DMS114 treated with DMSO at 0.1 percent for 48 hours (cell line): ENCODE data around the gene PRKX.
"Not testable (repeated sequence)": the region's sequence is repeated elsewhere in the genome, so short reads cannot be mapped to it uniquely, and the experiment has no call there.

Experiments
- DNase-seq: peaks from one replicate; lab custom pipeline; 2025; ENCODE audit not compliant: unreplicated experiment; lab: John Stamatoyannopoulos, UW

The PRKX gene

GRCh38 chrX:3712051-3712869, 1.2 kb downstream of the PRKX start:
- DNase-seq = no peak

GRCh38 chrX:3711331-3711917, 2.0 kb downstream of the PRKX start:
- DNase-seq = no peak

- not testable (repeated sequence) for DNase-seq
These were observed 5.7 kb downstream of the PRKX start for GRCh38 chrX:3707673-3708274.

GRCh38 chrX:3706481-3706880, 7.0 kb downstream of the PRKX start:
- DNase-seq = no peak

- not testable (repeated sequence) for DNase-seq
These were observed 10.2 kb downstream of the PRKX start for GRCh38 chrX:3703251-3703650.

- DNase-seq = not testable (repeated sequence)
These were observed 11.4 kb downstream of the PRKX start for GRCh38 chrX:3702095-3702494.

GRCh38 chrX:3701445-3701928, 12.0 kb downstream of the PRKX start:
- DNase-seq = not testable (repeated sequence)

GRCh38 chrX:3699821-3700381, 13.5 kb downstream of the PRKX start:
- DNase-seq = no peak

GRCh38 chrX:3697701-3698279, 15.7 kb downstream of the PRKX start:
- no peak for DNase-seq

GRCh38 chrX:3697220-3697684, 16.2 kb downstream of the PRKX start:
- no peak for DNase-seq

GRCh38 chrX:3695536-3695935, 17.9 kb downstream of the PRKX start:
- DNase-seq = no peak

- DNase-seq = no peak
These were observed 23.3 kb downstream of the PRKX start for GRCh38 chrX:3690140-3690539.

GRCh38 chrX:3683236-3683635, 30.2 kb downstream of the PRKX start:
- DNase-seq = not testable (repeated sequence)

- DNase-seq = no peak
These were observed 33.0 kb downstream of the PRKX start for GRCh38 chrX:3680459-3680858.

- DNase-seq = no peak
These were observed 33.8 kb downstream of the PRKX start for GRCh38 chrX:3679669-3680068.

GRCh38 chrX:3678328-3678727, 35.1 kb downstream of the PRKX start:
- DNase-seq = no peak

- DNase-seq = no peak
These were observed 38.6 kb downstream of the PRKX start for GRCh38 chrX:3674881-3675280.

- DNase-seq = no peak
These were observed 43.5 kb downstream of the PRKX start for GRCh38 chrX:3669841-3670475.

- DNase-seq = no peak
These were observed 46.5 kb downstream of the PRKX start for GRCh38 chrX:3666975-3667374.

- no peak for DNase-seq
These were observed 48.5 kb downstream of the PRKX start for GRCh38 chrX:3664921-3665320.
